ENCODE data around the gene ZNF385A.

The ZNF385A gene

GRCh38 chr12:54384591-54385041, at the start of gene ZNF385A:
Gene ZNF385A, minus strand, starts transcription at chr12:54384733. Its CDS starts 219 bp downstream, at chr12:54384514.
- no peak for DNase-seq (ENCODE audit: insufficient read length, low spot score)

GRCh38 chr12:54432815-54433164, 48.3 kb upstream of the ZNF385A start:
- DNase-seq (ENCODE audit: insufficient read length, low spot score) = no peak
- no peak for TF ChIP-seq CTCF (IDR thresholded peaks at IDR 0.05; ENCODE audit: insufficient read depth, missing control alignments)
- no peak for FAIRE-seq

More at GRCh38 chr12:54384591-54385041, at the start of gene ZNF385A:
- no peak for FAIRE-seq
- no peak for TF ChIP-seq CTCF (IDR thresholded peaks at IDR 0.05; ENCODE audit: insufficient read depth, missing control alignments)

DNA sequence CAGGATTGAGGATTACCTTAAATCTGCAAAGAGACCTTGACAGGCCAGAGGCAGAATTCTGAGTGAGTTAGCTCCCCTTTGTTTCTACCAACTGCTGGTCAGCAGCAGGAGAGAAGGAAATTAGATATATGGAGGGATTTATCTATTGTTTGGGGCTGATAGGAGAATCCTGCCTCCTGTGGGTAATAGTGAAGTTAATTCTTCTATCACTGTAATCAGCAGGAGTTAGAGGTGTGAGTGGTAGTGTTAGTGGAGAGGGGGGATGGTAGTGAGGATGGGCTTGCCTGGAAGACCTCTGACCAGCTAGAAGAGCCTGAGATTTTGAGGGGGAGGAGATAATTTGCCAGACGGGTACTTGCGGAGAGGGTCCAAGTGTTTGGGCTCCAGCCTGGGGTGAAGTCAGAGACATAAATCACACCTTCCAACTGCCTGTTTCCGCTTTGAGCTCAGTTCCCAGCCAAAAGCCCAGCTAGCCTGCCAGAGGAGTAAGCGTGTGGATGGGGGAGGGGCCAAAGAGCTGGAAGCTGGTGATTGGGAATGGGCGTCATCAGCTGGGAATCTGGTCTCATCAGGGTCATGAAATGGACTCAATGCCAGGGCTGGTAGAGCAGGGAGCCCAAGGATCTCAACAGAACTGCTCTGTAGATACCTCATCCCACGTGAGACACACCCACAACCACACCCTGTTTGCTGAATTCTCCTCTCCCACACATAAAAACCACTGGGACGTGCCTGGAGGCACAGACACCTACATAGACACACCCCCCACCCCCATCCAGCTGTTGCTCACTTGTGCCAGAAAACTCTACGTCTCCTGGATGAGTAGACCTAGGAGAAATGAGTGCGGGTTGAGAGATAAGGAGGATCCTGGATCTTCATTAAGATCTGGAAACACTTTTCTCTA, 47.6 kb upstream of the ZNF385A start:
- DNase-seq (ENCODE audit: insufficient read length, low spot score) (no peak), FAIRE-seq (no peak)
- no peak for TF ChIP-seq CTCF (IDR thresholded peaks at IDR 0.05; ENCODE audit: insufficient read depth, missing control alignments)

- DNase-seq (ENCODE audit: insufficient read length, low spot score) (no peak), FAIRE-seq (no peak)
- TF ChIP-seq CTCF (IDR thresholded peaks at IDR 0.05; ENCODE audit: insufficient read depth, missing control alignments) = no peak
Measured at GRCh38 chr12:54430471-54431069, 46.0 kb upstream of the ZNF385A start.

DNA sequence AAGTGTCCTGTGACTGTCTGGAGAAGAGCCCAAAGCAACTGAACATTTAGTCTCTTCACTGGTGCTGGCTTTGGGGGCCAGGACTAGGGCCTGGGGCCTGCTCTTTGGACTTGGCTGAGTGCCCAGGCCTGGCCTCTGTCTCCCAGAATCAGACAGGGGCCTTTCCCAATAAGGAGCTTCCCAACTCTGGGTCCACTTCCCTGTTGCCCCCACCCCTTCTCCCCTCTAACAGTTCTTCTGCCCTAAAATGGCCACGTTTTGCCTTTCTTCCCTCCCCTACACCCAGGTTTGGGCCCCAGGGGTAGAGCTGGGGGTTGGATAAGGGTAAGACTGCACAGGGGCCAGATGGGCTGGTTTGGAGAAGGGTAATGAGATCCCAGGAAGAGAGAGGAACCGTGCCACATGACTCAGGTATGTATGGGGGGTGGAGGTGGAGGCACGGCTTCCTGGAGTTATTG, 44.5 kb upstream of the ZNF385A start:
- no peak for DNase-seq (ENCODE audit: insufficient read length, low spot score)
- no peak for TF ChIP-seq CTCF (IDR thresholded peaks at IDR 0.05; ENCODE audit: insufficient read depth, missing control alignments)
- FAIRE-seq = no peak

- DNase-seq (ENCODE audit: insufficient read length, low spot score) (no peak), FAIRE-seq (no peak)
- TF ChIP-seq CTCF (IDR thresholded peaks at IDR 0.05; ENCODE audit: insufficient read depth, missing control alignments) = no peak
Measured at GRCh38 chr12:54428050-54429013, 43.8 kb upstream of the ZNF385A start.

Data from D721Med (cell line).